Upper lobe of left lung (tissue), 6 donors: ENCODE measurements around the gene RBFOX2. TPM values are rescaled to one million over a fixed set of nuclear protein-coding genes. Genes with fewer than 3 reads are reported as not detected.

Experiments
- ATAC-seq, 2 donors: fragments of 200-7000 bp; cut with Tn5 transposase; one replicate each; pipeline ENCODE4 v1.9.1; 2022; ENCODE audit warnings: mild to moderate bottlenecking in 2 of 2, moderate library complexity in 2 of 2; ENCODE audit not compliant: low FRiP score in 2 of 2
- DNase-seq, 2 donors: peaks; one replicate each; pipeline ENCODE4 v3.0.0-alpha.2; 2019 to 2020
- H3K27ac ChIP-seq, 4 donors: fragments of 200-600 bp; sonication (generic); one replicate each; pipeline ENCODE4 v1.5.1; 2016 to 2019
- H3K27me3 ChIP-seq, 4 donors: fragments of 200-600 bp; sonication (generic); one replicate each; pipeline ENCODE4 v1.5.1; 2017 to 2019
- H3K36me3 ChIP-seq, 4 donors: fragments of 200-600 bp; sonication (generic); one replicate each; pipeline ENCODE4 v1.5.1; 2016 to 2019
- H3K4me1 ChIP-seq, 4 donors: fragments of 200-600 bp; sonication (generic); one replicate each; pipeline ENCODE4 v1.5.1; 2018 to 2019
- H3K4me3 ChIP-seq, 4 donors: fragments of 200-600 bp; sonication (generic); one replicate each; pipeline ENCODE4 v1.5.1; 2017 to 2019; ENCODE audit warnings: mild to moderate bottlenecking in 2 of 4, moderate library complexity in 1 of 4
- H3K9me3 ChIP-seq, 4 donors: fragments of 200-600 bp; sonication (generic); one replicate each; pipeline ENCODE4 v1.5.1; 2018 to 2019
- CTCF ChIP-seq, 6 experiments: fragments of 450-650 bp in 4 of 6; fragments of 200-600 bp in 2 of 6; sonication (generic) in 2 of 6; IDR thresholded peaks; one replicate each; pipeline ENCODE4 v1.5.1; 2016 to 2019; ENCODE audit warnings: antibody characterized with exemption in 6 of 6
- EP300 ChIP-seq, 4 donors: sonication (generic); formaldehyde crosslinking; IDR thresholded peaks; one replicate each; pipeline ENCODE4 v1.5.1; 2017; ENCODE audit warnings: antibody characterized with exemption in 4 of 4, control low read depth in 2 of 4
- POLR2A ChIP-seq, 4 donors: fragments of 450-650 bp; IDR thresholded peaks; one replicate each; pipeline ENCODE4 v1.5.1; 2016 to 2017; ENCODE audit warnings: antibody characterized with exemption in 4 of 4, mild to moderate bottlenecking in 2 of 4
- POLR2AphosphoS5 ChIP-seq, 2 donors: sonication (generic); formaldehyde crosslinking; IDR thresholded peaks; one replicate each; pipeline ENCODE4 v1.5.1; 2017; ENCODE audit warnings: antibody characterized with exemption in 2 of 2
- WGBS, 2 donors: methylation state at CpG; one replicate each; pipeline ENCODE4 v1.1.5; 2017 to 2018; 5-methylcytosine and 5-hydroxymethylcytosine counted together
- total RNA-seq, 6 donors: library from RNA; depleted of rRNA in 4 of 6; stranded (reverse); fragments of >200 nt in 4 of 6; gene quantifications; one replicate each; pipeline versions ENCODE4 v1.1.0 to v1.2.1, GENCODE V29; 2016 to 2021
- donor health status: DM: no; HTN: no; CAD: no; lungs with moderate emphysema.
- donor health status: DM: no; HTN: yes; CAD: no; lungs with severe emphysema.

Gene RBFOX2
- total RNA-seq, 6 donors from 2014 or later, result 47.8 to 86.4 (median 54.5) TPM

DNA sequence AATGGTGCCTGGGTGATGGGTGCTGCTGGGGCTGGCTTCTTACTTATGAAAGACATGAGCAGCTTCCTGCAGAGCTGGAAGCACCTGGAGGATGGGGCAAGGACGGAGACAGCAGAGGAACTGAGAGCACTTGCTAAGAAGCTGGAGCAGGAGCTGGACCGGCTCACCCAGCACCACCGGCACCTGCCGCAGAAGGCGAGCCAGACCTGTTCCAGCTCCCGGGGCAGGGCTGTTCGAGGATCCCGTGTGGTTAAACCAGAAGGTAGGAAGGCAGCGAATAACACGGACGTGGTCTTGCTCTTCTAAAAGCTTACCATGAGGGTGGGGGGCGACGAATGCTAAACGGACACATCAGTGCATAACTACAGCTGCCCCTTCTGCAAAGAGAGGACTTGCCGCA, 301.7 kb downstream of the RBFOX2 start:
- no peaks in the 10 kb centered on the region for H3K9me3 ChIP-seq
- no peak overlapping the region for H3K4me3 ChIP-seq
- H3K36me3 ChIP-seq, result no peaks in the 10 kb centered on the region
- ATAC-seq, result no peak
- H3K27me3 ChIP-seq, result no peaks in the 10 kb centered on the region
- DNase-seq, result no peak
- whole genome bisulfite sequencing, 2 donors, result 79 to 85% methylated on average over 15 of the region's 15 CpGs
- H3K27ac ChIP-seq, result no peak overlapping the region
- TF ChIP-seq POLR2A (IDR thresholded peaks at IDR 0.05), result no peak
- TF ChIP-seq EP300 (IDR thresholded peaks at IDR 0.05), result no peak
- TF ChIP-seq CTCF (IDR thresholded peaks at IDR 0.05), result no peak
- TF ChIP-seq POLR2AphosphoS5 (IDR thresholded peaks at IDR 0.05), result no peak
- no peaks in the 10 kb centered on the region for H3K4me1 ChIP-seq

- TF ChIP-seq CTCF (IDR thresholded peaks at IDR 0.05) (no peak), EP300 (IDR thresholded peaks at IDR 0.05) (no peak), POLR2A (IDR thresholded peaks at IDR 0.05) (no peak), POLR2AphosphoS5 (IDR thresholded peaks at IDR 0.05) (no peak)
- H3K4me1 ChIP-seq, result no peaks in the 10 kb centered on the region
- H3K27ac ChIP-seq, result no peak overlapping the region
- DNase-seq, result no peak
- 69 to 75% methylated on average over 6 of the region's 6 CpGs for WGBS, 2 donors
- ATAC-seq, result no peak
- H3K9me3 ChIP-seq, result no peaks in the 10 kb centered on the region
- no peak overlapping the region for H3K4me3 ChIP-seq
- H3K36me3 ChIP-seq, result no peaks in the 10 kb centered on the region
- no peaks in the 10 kb centered on the region for H3K27me3 ChIP-seq
Observed at GRCh38 chr22:35726398-35726797, 302.2 kb downstream of the RBFOX2 start.

GRCh38 chr22:35725521-35725920, 303.1 kb downstream of the RBFOX2 start:
- Histone ChIP-seq H3K4me1 (no peaks in the 10 kb centered on the region), H3K27me3 (no peaks in the 10 kb centered on the region), H3K9me3 (no peaks in the 10 kb centered on the region), H3K27ac (no peak overlapping the region), H3K4me3 (no peak overlapping the region), H3K36me3 (no peaks in the 10 kb centered on the region)
- WGBS, 2 donors, result 85 to 87% methylated on average over 10 to 11 of the region's 11 CpGs
- DNase-seq (no peak), ATAC-seq (no peak)
- TF ChIP-seq POLR2AphosphoS5 (IDR thresholded peaks at IDR 0.05), result no peak
- no peak for TF ChIP-seq CTCF (IDR thresholded peaks at IDR 0.05)
- no peak for TF ChIP-seq EP300 (IDR thresholded peaks at IDR 0.05)
- no peak for TF ChIP-seq POLR2A (IDR thresholded peaks at IDR 0.05)

DNA sequence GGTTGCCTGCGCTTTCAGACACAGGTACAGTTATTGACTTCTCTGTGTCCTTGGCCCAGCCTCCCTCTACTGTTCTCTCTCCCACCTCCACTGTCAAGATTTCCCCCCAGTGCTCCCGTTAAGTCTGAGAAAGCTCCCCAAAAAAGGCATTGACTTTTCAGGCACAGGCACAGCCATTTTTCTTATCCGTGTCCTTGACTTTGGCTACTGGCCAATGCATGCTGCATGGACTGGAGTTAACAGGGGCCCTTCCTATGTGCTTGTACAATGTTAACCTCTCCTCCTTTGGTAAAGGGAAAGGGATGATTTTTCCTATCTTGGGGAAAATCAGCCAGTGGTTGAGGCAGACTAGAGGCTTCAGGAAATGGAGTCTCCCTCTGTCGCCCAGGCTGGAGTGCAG, 306.7 kb downstream of the RBFOX2 start:
- no peaks in the 10 kb centered on the region for H3K27me3 ChIP-seq
- no peaks in the 10 kb centered on the region for H3K4me1 ChIP-seq
- 74 to 80% methylated on average over 4 of the region's 4 CpGs for WGBS, 2 donors
- no peak overlapping the region for H3K4me3 ChIP-seq
- H3K9me3 ChIP-seq, result no peaks in the 10 kb centered on the region
- no peak for TF ChIP-seq POLR2A (IDR thresholded peaks at IDR 0.05)
- no peak for TF ChIP-seq EP300 (IDR thresholded peaks at IDR 0.05)
- TF ChIP-seq CTCF (IDR thresholded peaks at IDR 0.05), result no peak
- TF ChIP-seq POLR2AphosphoS5 (IDR thresholded peaks at IDR 0.05), result no peak
- no peak overlapping the region for H3K27ac ChIP-seq
- H3K36me3 ChIP-seq, result no peaks in the 10 kb centered on the region
- DNase-seq (no peak), ATAC-seq (no peak)

- TF ChIP-seq POLR2AphosphoS5 (IDR thresholded peaks at IDR 0.05) (no peak), EP300 (IDR thresholded peaks at IDR 0.05) (no peak), POLR2A (IDR thresholded peaks at IDR 0.05) (no peak), CTCF (IDR thresholded peaks at IDR 0.05) (no peak)
- Histone ChIP-seq H3K27ac (no peak overlapping the region), H3K27me3 (no peaks in the 10 kb centered on the region), H3K4me1 (no peaks in the 10 kb centered on the region), H3K4me3 (no peak overlapping the region), H3K36me3 (no peaks in the 10 kb centered on the region), H3K9me3 (no peaks in the 10 kb centered on the region)
- DNase-seq (no peak), ATAC-seq (no peak)
- WGBS, 2 donors, result 81 to 82% methylated on average over 14 to 15 of the region's 15 CpGs
Observed at GRCh38 chr22:35719212-35719875, 309.3 kb downstream of the RBFOX2 start.
